Esophagus (tissue), 2 donors: ENCODE data around the gene PGAP6. TPM values are rescaled to one million over a fixed set of nuclear protein-coding genes. Genes with fewer than 3 reads are reported as not detected.
A peak's percentile ranks its signal among the peaks of the same experiment; 100 is the strongest.
"Not testable (repeated sequence)": the region's sequence is repeated elsewhere in the genome, so short reads cannot be mapped to it uniquely, and the experiment has no call there.

Experiments used
- H3K27ac ChIP-seq, 2 donors: one replicate each; pipeline ENCODE4 v1.5.1; 2013; ENCODE audit warnings: low read depth in 2 of 2, mild to moderate bottlenecking in 2 of 2, inconsistent platforms in 1 of 2, low read length in 1 of 2, moderate library complexity in 1 of 2
- H3K27me3 ChIP-seq, 2 donors: one replicate each; pipeline ENCODE4 v1.6.1; 2013; ENCODE audit warnings: low read length in 2 of 2, control low read depth in 1 of 2, mild to moderate bottlenecking in 1 of 2; ENCODE audit not compliant: insufficient read depth in 2 of 2, control insufficient read depth in 1 of 2
- H3K36me3 ChIP-seq, 2 donors: one replicate each; pipeline ENCODE4 v1.6.1; 2013; ENCODE audit warnings: low read length in 1 of 2; ENCODE audit not compliant: control insufficient read depth in 2 of 2, insufficient read depth in 2 of 2
- H3K4me1 ChIP-seq, 2 donors: one replicate each; pipeline ENCODE4 v1.6.1; 2013; ENCODE audit warnings: low read length in 1 of 2; ENCODE audit not compliant: control insufficient read depth in 2 of 2, insufficient read depth in 2 of 2
- H3K4me3 ChIP-seq, 2 donors: one replicate each; pipeline ENCODE4 v1.5.1; 2013; ENCODE audit warnings: low read length in 2 of 2, mild to moderate bottlenecking in 2 of 2, low read depth in 1 of 2, moderate library complexity in 1 of 2
- H3K9me3 ChIP-seq, 2 donors: one replicate each; pipeline ENCODE4 v1.6.1; 2013; ENCODE audit warnings: mild to moderate bottlenecking in 2 of 2, low read depth in 1 of 2, low read length in 1 of 2, moderate library complexity in 1 of 2; ENCODE audit not compliant: control insufficient read depth in 2 of 2, insufficient read depth in 1 of 2
- WGBS, 2 donors: extraction: QIAGEN DNeasy Blood & Tissue Kit; methylation state at CpG; one replicate each; pipeline ENCODE4 v1.1.7; 2013; 5-methylcytosine and 5-hydroxymethylcytosine counted together
- polyA plus RNA-seq, 2 donors: library from polyadenylated mRNA; stranded (reverse); fragments of 200-250 nt; gene quantifications; one replicate each; pipeline ENCODE4 v1.2.3, GENCODE V29; 2013
- donor health status: healthy with polysubstance abuse.
- donor health status: Bipolar disorder and iron deficiency.

The PGAP6 gene
- polyA plus RNA-seq, 2 donors, result 30.3 to 44.3 TPM

GRCh38 chr16:353404-354290 lies 28.1 kb downstream of the PGAP6 start:
- Histone ChIP-seq H3K27ac (peak overlapping the region; percentile 84 to 88), H3K4me1 (peaks cover 5 to 20% of the 10 kb centered on the region in 2 donors), H3K4me3 (peak overlapping the region; percentile 29 to 44), H3K36me3 (no peaks in the 10 kb centered on the region), H3K27me3 (no peaks in the 10 kb centered on the region), H3K9me3 (no peaks in the 10 kb centered on the region)
- WGBS, 2 donors, result 47 to 68% methylated on average over 18 to 25 of the region's 25 CpGs

DNA sequence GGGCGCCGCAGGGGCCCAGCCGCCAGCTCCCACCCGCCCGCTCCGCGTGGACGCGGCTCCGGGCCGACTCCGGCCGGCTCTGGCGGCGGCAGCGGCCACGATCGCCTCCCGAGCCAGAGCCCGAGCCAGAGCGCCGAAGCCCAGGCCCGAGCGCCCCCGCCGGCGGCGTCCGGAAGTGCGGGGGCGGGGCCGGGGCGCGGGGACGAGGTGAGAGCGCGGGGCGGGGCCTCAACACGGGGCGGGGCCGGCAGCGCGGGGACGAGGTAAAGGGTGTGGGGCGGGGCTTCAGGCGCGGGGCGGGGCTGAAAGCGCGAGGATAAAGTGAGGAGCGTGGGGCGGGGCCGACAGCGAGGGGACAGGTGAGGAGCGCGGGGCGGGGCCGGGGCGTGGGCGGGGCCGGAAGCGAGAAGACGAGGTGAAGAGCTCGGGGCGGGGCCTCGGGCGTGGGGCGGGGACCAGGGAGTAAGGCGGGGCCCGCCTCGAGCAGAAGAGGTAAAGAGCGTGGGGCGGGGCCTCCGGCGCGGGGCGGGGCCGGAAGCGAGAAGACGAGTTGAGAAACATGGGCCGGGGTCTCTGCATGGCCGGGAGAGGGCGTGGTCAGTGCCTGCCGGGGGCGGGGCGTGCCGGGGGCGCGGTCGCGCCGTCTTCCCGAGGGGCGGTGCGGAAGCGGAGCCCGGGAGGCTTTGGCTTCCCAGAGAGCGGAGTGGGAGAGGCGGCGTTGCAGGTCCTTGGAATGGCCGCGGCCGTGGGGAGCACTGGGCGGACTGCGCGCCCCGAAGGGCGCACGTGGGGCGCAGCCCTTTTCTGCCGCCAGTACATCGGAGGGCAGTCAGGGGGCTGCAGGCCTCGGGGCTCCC lies 29.0 kb downstream of the PGAP6 start, which contains the start of gene AXIN1:
Gene AXIN1 (minus strand): TSS at position 177 of the 857 bp plus-strand sequence. CDS start 5,698 bp downstream, outside the sequence.
- Histone ChIP-seq H3K36me3 (peaks cover 0 to 1% of the 10 kb centered on the region in 2 donors), H3K9me3 (no peaks in the 10 kb centered on the region), H3K4me3 (peak within 1 kb of the TSS; percentile 57 to 84), H3K27ac (peak within 1 kb of the TSS; percentile 84 to 88), H3K27me3 (no peaks in the 10 kb centered on the region), H3K4me1 (peaks cover 5 to 20% of the 10 kb centered on the region in 2 donors)
- 2% methylated on average over 46 to 113 of the region's 113 CpGs for WGBS, 2 donors

GRCh38 chr16:351804-352520 lies 29.8 kb downstream of the PGAP6 start:
- Histone ChIP-seq H3K4me1 (peaks cover 5 to 20% of the 10 kb centered on the region in 2 donors), H3K4me3 (peak overlapping the region; percentile 57 to 84), H3K27ac (peak overlapping the region; percentile 57 to 75), H3K9me3 (no peaks in the 10 kb centered on the region), H3K36me3 (peaks cover 0 to 6% of the 10 kb centered on the region in 2 donors), H3K27me3 (no peaks in the 10 kb centered on the region)
- WGBS, 2 donors, result 1% methylated on average over 62 to 95 of the region's 95 CpGs

GRCh38 chr16:350203-350602 lies 31.6 kb downstream of the PGAP6 start:
- Histone ChIP-seq H3K4me1 (peaks cover 5 to 20% of the 10 kb centered on the region in 2 donors), H3K36me3 (peaks cover 3 to 13% of the 10 kb centered on the region in 2 donors), H3K27ac (no peak overlapping the region), H3K27me3 (no peaks in the 10 kb centered on the region), H3K9me3 (no peaks in the 10 kb centered on the region), H3K4me3 (no peak overlapping the region)
- WGBS, 2 donors, result 76 to 83% methylated on average over 8 of the region's 8 CpGs

DNA sequence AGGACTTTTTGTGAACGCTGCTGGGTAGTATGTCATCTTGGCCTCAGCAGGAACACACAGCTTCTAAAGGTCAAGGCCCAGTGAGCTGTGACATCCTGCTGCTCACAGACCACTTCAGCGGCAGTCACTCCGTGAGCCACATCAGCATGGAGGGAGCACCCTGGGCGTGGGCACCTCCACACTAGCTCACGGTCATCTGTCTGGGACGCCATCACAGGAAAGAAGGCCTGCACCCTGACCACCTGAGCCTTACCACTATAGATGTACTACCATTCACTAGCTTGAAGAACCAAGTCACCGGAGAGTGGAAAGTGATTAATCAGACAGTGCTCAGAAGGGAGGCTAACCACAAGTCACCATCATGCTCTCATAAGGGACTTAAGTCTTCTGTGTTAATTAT lies 32.6 kb downstream of the PGAP6 start:
- WGBS, 2 donors, result 88 to 90% methylated on average over 7 of the region's 7 CpGs
- Histone ChIP-seq H3K27me3 (no peaks in the 10 kb centered on the region), H3K27ac (no peak overlapping the region), H3K4me3 (no peak overlapping the region), H3K36me3 (peaks cover 3 to 19% of the 10 kb centered on the region in 2 donors), H3K9me3 (no peaks in the 10 kb centered on the region), H3K4me1 (peaks cover 5 to 10% of the 10 kb centered on the region in 2 donors)

DNA sequence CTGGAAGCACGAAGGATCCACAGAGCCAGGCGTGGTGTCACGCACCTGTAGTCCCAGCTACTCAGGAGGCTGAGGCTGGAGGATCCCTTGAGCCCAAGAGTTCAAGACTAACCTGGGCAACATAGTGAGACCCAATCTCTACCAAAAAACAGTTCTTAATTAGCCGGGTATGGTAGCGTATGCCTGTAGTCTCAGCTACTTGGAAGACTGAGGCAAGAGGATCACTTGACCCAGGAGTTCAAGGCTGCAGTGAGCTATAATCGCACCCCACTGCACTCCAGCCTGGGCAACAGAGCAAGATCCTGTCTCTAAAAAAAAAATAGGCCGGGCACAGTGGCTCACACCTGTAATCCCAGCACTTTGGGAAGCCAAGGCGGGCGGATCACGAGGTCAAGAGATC lies 33.3 kb downstream of the PGAP6 start:
- not testable (repeated sequence) for H3K4me3 ChIP-seq, H3K9me3 ChIP-seq, H3K27ac ChIP-seq, H3K4me1 ChIP-seq, H3K27me3 ChIP-seq
- 92 to 95% methylated on average over 10 of the region's 10 CpGs for WGBS, 2 donors
- peaks cover 3 to 19% of the 10 kb centered on the region in 2 donors for H3K36me3 ChIP-seq

GRCh38 chr16:347203-347602 lies 34.6 kb downstream of the PGAP6 start:
- 92% methylated on average over 6 of the region's 6 CpGs for WGBS, 2 donors
- Histone ChIP-seq H3K27ac (no peak overlapping the region), H3K27me3 (no peaks in the 10 kb centered on the region), H3K4me3 (no peak overlapping the region), H3K36me3 (peaks cover 3 to 23% of the 10 kb centered on the region in 2 donors), H3K4me1 (no peaks in the 10 kb centered on the region), H3K9me3 (no peaks in the 10 kb centered on the region)

GRCh38 chr16:346587-346986 lies 35.2 kb downstream of the PGAP6 start:
- Histone ChIP-seq H3K4me1 (no peaks in the 10 kb centered on the region), H3K27me3 (no peaks in the 10 kb centered on the region), H3K27ac (no peak overlapping the region), H3K9me3 (no peaks in the 10 kb centered on the region), H3K36me3 (peaks cover 3 to 25% of the 10 kb centered on the region in 2 donors), H3K4me3 (no peak overlapping the region)
- WGBS, 2 donors, result 81 to 88% methylated on average over 15 of the region's 15 CpGs

GRCh38 chr16:345772-346171 lies 36.0 kb downstream of the PGAP6 start:
- Histone ChIP-seq H3K27me3 (no peaks in the 10 kb centered on the region), H3K9me3 (no peaks in the 10 kb centered on the region), H3K36me3 (peaks cover 3 to 25% of the 10 kb centered on the region in 2 donors), H3K4me3 (no peak overlapping the region), H3K4me1 (no peaks in the 10 kb centered on the region), H3K27ac (no peak overlapping the region)
- WGBS, 2 donors, result 84 to 85% methylated on average over 11 of the region's 11 CpGs
